HG02885 (cell line): ENCODE data around the gene ENOX1.
"Not testable (repeated sequence)": the region's sequence is repeated elsewhere in the genome, so short reads cannot be mapped to it uniquely, and the experiment has no call there.

Source experiments
- ATAC-seq: cut with Tn5 transposase; IDR thresholded peaks from one replicate; pipeline ENCODE4 v1.9.1; 2021; ENCODE audit warnings: mild to moderate bottlenecking; ENCODE audit not compliant: unreplicated experiment, poor library complexity

Gene ENOX1

DNA sequence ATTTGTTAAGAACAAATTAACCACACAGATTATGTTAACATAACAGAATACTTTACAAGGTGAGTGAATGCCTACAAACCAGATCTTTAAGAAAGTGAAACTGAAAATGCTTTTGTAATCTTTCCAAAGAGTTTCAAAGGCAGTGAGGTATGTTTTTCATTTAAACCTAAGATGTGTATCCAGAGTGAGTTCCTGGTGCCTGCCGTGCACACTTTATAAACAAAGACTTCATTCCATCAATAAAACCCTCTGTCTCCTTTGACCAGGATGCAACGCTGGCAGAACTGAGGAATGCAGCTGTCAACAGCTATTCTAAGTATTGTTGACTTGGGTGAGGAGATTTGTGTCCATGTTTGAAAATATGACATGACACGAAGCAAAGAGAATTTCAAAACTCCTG is 418.8 kb downstream of the ENOX1 start:
- ATAC-seq, result peak; percentile 54

DNA sequence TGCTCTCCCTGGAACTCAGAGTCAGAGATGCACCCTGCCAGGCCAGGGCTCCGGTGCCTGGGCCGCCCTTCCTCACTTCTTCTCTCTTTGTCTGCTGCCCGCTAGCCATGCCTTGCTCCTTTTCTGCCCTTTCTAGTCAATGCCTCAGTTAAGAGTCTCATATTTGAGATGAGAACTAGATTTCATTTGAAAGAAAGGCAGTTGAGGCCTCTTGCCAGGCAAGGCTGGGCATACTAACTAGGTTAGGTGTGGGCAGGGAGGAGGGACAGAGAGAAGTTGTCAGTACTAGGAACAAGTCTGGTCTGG is 421.8 kb downstream of the ENOX1 start:
- no peak for ATAC-seq

GRCh38 chr13:43364210-43365038 is 422.3 kb downstream of the ENOX1 start:
- ATAC-seq, result no peak

- no peak for ATAC-seq
These were observed 423.4 kb downstream of the ENOX1 start for GRCh38 chr13:43363156-43363953.

DNA sequence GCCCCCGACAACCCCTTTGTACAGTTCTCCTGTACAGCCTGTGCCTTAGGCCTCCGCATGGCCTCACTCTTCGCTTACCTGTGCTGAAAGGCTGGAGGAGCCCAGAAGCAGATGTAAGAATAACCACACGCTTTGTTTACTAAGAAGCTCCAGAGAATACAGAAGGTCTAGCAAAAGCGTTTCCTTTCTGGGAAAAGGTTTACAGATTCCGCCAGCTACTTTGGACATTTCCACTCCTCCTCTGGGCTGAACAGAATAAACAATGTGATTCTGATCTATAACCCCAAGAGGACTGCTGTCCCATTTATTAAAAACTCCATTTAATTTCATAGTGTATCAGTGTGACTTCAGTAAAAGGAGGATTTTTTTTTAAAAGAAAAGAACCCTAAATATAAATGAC is 424.2 kb downstream of the ENOX1 start:
- no peak for ATAC-seq

GRCh38 chr13:43360892-43361610 is 425.7 kb downstream of the ENOX1 start:
- ATAC-seq, result no peak

- no peak for ATAC-seq
These were observed 426.6 kb downstream of the ENOX1 start for GRCh38 chr13:43360171-43360570.

GRCh38 chr13:43359536-43359935 is 427.2 kb downstream of the ENOX1 start:
- ATAC-seq, result no peak

DNA sequence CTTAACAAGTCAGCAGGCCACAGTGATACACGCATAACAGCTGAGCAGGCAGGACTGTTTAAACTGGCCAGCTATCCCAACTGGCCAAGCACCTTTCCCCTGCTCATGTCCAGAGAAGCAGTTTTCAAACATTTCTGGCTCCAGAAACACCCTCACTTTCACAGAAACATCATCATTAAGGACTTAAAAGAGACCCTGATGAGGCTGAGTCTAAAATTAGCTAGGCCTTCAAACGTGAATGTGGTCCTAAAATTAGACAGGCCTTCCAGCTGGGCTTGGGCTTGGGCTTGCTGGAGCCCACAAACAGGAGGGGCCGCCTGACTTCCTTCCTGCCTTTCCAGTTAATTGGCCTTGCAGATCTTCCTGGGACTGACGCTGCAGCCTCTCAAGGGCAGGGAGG is 429.2 kb downstream of the ENOX1 start:
- ATAC-seq, result no peak

DNA sequence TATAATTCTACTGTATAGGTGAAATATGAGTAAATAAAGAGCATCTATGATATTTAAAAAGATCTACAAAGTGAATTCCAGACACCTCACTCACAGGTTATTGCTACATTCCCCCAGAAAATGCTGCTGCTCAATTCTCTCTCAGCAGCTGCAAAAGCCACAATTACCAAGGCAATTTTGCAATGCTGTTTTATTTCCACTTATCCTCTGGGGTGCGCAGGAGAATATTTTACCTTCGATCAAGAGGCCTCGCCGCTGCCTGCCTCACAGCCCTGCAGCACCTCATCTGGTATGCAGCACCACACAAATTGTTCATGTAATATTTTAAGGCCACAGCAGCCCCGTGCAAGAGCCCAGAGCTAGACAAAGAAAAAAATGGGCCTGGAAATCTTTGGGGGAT is 430.2 kb downstream of the ENOX1 start:
- ATAC-seq, result no peak

- no peak for ATAC-seq
These were observed 431.0 kb downstream of the ENOX1 start for GRCh38 chr13:43355774-43356173.

GRCh38 chr13:43354153-43354945 is 432.4 kb downstream of the ENOX1 start:
- no peak for ATAC-seq

GRCh38 chr13:43353631-43354030 is 433.1 kb downstream of the ENOX1 start:
- ATAC-seq, result no peak

GRCh38 chr13:43351612-43352011 is 435.2 kb downstream of the ENOX1 start:
- ATAC-seq, result not testable (repeated sequence)

DNA sequence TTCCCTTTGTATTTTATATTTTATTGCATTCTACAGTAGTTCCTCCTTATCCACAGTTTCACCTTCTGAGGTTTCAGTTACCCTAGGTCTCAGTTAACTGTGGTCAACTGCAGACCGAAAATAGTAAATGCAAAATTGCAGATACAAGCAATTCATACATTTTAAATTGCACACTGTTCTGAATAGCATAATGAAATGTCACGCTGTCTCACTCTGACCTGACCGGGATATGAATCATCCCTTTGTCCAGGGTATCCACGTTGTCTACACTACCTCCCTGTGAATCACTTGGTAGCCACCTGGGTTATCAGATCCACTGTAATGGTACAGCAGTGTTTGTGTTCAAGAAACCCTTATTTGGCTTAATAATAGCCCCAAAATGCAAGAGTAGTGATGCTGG is 438.4 kb downstream of the ENOX1 start:
- ATAC-seq, result no peak

GRCh38 chr13:43347877-43348276 is 438.9 kb downstream of the ENOX1 start:
- ATAC-seq, result no peak

DNA sequence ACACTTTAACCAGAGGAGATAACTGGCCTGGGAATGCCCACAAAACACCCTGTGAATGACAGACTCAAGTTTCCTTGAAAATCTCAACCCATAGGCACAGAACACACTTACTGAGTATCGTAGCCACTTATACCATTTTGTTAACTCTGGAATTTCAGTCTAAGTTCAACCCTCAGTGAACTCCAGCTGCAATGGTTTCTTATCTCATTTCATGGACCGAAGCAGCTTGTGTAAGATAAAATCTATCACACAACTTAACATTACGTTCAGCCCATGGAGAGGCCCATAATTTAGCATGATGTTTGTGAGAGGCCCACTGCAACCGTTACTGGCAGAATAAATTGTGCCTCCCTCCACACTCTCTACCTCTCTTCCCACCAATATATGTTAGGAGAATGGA is 440.3 kb downstream of the ENOX1 start:
- no peak for ATAC-seq

DNA sequence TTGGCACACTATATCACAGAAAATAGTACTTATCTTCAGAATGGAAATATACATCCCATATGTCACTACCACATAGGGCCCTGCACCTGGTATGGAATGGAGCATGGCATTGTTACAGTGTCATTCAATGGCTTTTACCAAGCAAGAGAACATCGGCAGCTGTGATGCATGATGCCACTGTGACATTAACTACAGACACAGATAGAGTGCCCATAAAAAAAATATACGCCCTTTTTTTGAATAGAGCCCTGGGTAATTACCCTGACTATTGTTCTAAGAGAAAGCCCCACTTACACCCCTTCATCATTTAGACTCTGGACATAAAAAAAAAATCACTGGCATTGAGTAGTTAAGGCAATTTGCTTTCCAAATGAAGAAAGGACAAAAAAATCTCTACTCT is 443.1 kb downstream of the ENOX1 start:
- no peak for ATAC-seq

DNA sequence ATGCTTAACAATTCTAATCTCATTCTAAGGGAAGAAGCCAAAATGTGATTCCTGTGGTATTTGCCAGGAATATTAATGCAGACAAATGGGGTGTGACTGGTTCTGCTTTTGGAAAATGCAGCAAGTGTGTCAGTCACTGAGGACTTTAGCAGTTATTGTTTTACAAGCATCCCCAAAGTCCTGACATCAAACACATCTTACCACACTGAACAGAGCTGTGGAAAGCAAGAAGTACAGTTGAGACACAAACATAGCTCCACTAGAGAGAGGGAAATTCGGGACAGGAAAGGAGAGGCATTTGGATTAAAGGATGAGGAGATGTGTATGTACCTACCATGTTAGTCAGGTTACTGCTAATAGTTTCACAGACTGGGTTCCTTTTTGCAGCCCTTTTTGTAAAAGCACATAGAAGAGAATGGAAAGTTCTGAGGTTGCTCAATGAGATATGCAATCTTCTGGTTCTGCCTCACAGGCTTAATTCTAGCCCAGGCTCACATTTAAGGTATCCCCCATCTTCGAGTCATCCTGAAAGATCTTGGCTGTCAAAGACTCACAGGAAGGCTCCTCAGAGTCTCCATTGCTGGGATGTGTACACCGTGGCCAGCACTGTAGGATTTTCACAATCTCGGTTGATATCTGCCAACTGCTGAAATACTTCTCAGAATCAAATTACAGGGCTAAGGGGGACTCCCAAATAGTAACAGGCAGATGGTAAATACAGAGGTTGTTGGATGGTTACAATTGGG is 446.8 kb downstream of the ENOX1 start:
- no peak for ATAC-seq
